HepG2 (cell line): ENCODE data around the gene SPSB1. TPM values are rescaled to one million over a fixed set of nuclear protein-coding genes. Genes with fewer than 3 reads are reported as not detected.

Experiments used
- ATAC-seq: fragments of 200-7000 bp; cut with Tn5 transposase; 3 replicates; pipeline ENCODE4 v1.9.1; 2020; ENCODE audit warnings: mild to moderate bottlenecking, moderate library complexity
- BruUV-seq: library from RNA; stranded (reverse); fragments of 400-500 nt; replicated peaks from 2 replicates; lab custom pipeline; 2021; lab: Mats Ljungman, UMichigan
- CTCF ChIA-PET: fragments of 300-600 bp; formaldehyde crosslinking; extraction: SDS; loops from one replicate; lab custom pipeline; 2021; ENCODE audit warnings: low total read pairs, inconsistent platforms, low intra/inter-chr PET ratio; lab: Yijun Ruan, JAX
- POLR2A ChIA-PET: fragments of 350-600 bp; sonication (Branson Sonifier 250); formaldehyde crosslinking; loops from one replicate; lab custom pipeline; 2020; ENCODE audit warnings: antibody characterized with exemption, inconsistent platforms; lab: Yijun Ruan, JAX
- DNase-seq: peaks from one replicate; pipeline ENCODE4 v3.0.0-alpha.2; 2015; ENCODE audit warnings: low spot score
- FAIRE-seq: peaks from 3 replicates; lab custom pipeline; 2011; peaks lifted over from hg19 to GRCh38; lab: Jason Lieb, UNC
- H2AFZ ChIP-seq: one replicate; pipeline ENCODE4 v1.6.1; 2011; ENCODE audit warnings: low read length, inconsistent platforms
- H3K27ac ChIP-seq: fragments of 300-600 bp; 3 replicates; pipeline ENCODE4 v1.8.0; 2011; ENCODE audit warnings: mixed run types, mild to moderate bottlenecking, mixed read lengths, low read length, inconsistent platforms; ENCODE audit not compliant: insufficient read depth; ENCODE audit errors: extremely low read length
- H3K27me3 ChIP-seq, 2 experiments: fragments of 200-600 bp in 1 of 2; 2 replicates in 1 of 2; 3 replicates in 1 of 2; pipeline versions ENCODE4 v1.6.0 to v1.8.0; 2011; ENCODE audit warnings: low read length in 2 of 2, mild to moderate bottlenecking in 2 of 2, moderate library complexity in 2 of 2, inconsistent platforms in 1 of 2; ENCODE audit not compliant: insufficient read depth in 2 of 2, control insufficient read depth in 1 of 2
- H3K36me3 ChIP-seq, 2 experiments: fragments of 200-600 bp in 1 of 2; replicated peaks in 1 of 2; 2 replicates in 1 of 2; 3 replicates in 1 of 2; pipeline versions ENCODE4 v1.5.1 to v1.8.0; 2011; ENCODE audit warnings: low read length in 2 of 2, inconsistent platforms in 1 of 2; ENCODE audit not compliant: insufficient read depth in 2 of 2, control insufficient read depth in 1 of 2
- H3K4me1 ChIP-seq: 2 replicates; pipeline ENCODE4 v1.5.1; 2012; ENCODE audit warnings: low read length, inconsistent platforms; ENCODE audit not compliant: insufficient read depth
- H3K4me2 ChIP-seq: 2 replicates; pipeline ENCODE4 v1.6.0; 2011; ENCODE audit warnings: low read depth, low read length, inconsistent platforms
- H3K4me3 ChIP-seq, 3 experiments: fragments of 200-600 bp in 1 of 3; sonication (generic), shearing (Covaris generic) in 1 of 3; replicated peaks in 1 of 3; 2 replicates each; pipeline ENCODE4 v1.5.1; 2011 to 2016; ENCODE audit warnings: low read length in 3 of 3, inconsistent platforms in 2 of 3, low read depth in 2 of 3, mild to moderate bottlenecking in 2 of 3, control low read depth in 1 of 3, mixed read lengths in 1 of 3; ENCODE audit not compliant: insufficient read depth in 1 of 3
- H3K79me2 ChIP-seq: one replicate; pipeline ENCODE4 v1.6.1; 2011; ENCODE audit warnings: low read length, inconsistent platforms; ENCODE audit not compliant: insufficient read depth
- H3K9ac ChIP-seq: 2 replicates; pipeline ENCODE4 v1.6.0; 2011; ENCODE audit warnings: mild to moderate bottlenecking, low read depth, low read length, inconsistent platforms; ENCODE audit not compliant: insufficient read depth
- H3K9me3 ChIP-seq: 2 replicates; pipeline ENCODE4 v1.5.1; 2012; ENCODE audit warnings: mild to moderate bottlenecking, low read length
- H4K20me1 ChIP-seq: 2 replicates; pipeline ENCODE4 v1.6.0; 2011; ENCODE audit warnings: inconsistent platforms, mild to moderate bottlenecking, low read length, moderate library complexity; ENCODE audit not compliant: insufficient read depth
- CBX5 ChIP-seq: sonication (generic); formaldehyde crosslinking; IDR thresholded peaks from 2 replicates; pipeline ENCODE4 v1.4.0; 2020; ENCODE audit warnings: missing genetic modification reagents, borderline replicate concordance
- GATAD2A ChIP-seq: IDR thresholded peaks from 2 replicates; pipeline ENCODE4 v1.6.1; 2016
- KDM1A ChIP-seq: IDR thresholded peaks from 2 replicates; pipeline ENCODE4 v1.6.1; 2016; ENCODE audit warnings: missing compliant biosample characterization
- KMT2B ChIP-seq: IDR thresholded peaks from 2 replicates; pipeline ENCODE4 v1.6.1; 2016; ENCODE audit warnings: missing genetic modification reagents, missing compliant biosample characterization
- NFIB ChIP-seq: sonication (generic); formaldehyde crosslinking; IDR thresholded peaks from 2 replicates; pipeline ENCODE4 v1.9.0; 2021; ENCODE audit warnings: missing genetic modification reagents, mild to moderate bottlenecking, borderline replicate concordance
- TBP ChIP-seq: sonication (generic); formaldehyde crosslinking; IDR thresholded peaks from 2 replicates; pipeline ENCODE4 v1.5.0; 2020; ENCODE audit warnings: missing genetic modification reagents
- ZBTB42 ChIP-seq: sonication (generic); formaldehyde crosslinking; IDR thresholded peaks from 2 replicates; pipeline ENCODE4 v1.5.0; 2020; ENCODE audit warnings: mild to moderate bottlenecking, missing genetic modification reagents
- ZNF660 ChIP-seq: sonication (generic); formaldehyde crosslinking; IDR thresholded peaks from 2 replicates; pipeline ENCODE4 v1.5.1; 2020; ENCODE audit warnings: mild to moderate bottlenecking, low read depth, missing genetic modification reagents, borderline replicate concordance
- ZNF674 ChIP-seq: sonication (generic); formaldehyde crosslinking; IDR thresholded peaks from 2 replicates; pipeline ENCODE4 v1.5.0; 2020; ENCODE audit warnings: low read depth, mild to moderate bottlenecking, missing genetic modification reagents
- ZNF768 ChIP-seq: sonication (generic); formaldehyde crosslinking; IDR thresholded peaks from 2 replicates; pipeline ENCODE4 v1.4.0; 2020; ENCODE audit warnings: missing genetic modification reagents
- ZNF841 ChIP-seq: sonication (generic); formaldehyde crosslinking; IDR thresholded peaks from 2 replicates; pipeline ENCODE4 v1.8.1; 2023; ENCODE audit warnings: missing genetic modification reagents, borderline replicate concordance
- WGBS: methylation state at CpG from one replicate; pipeline ENCODE4 v1.1.6; 2017; ENCODE audit warnings: low lambda C conversion rate; 5-methylcytosine and 5-hydroxymethylcytosine counted together
- in situ Hi-C: cut with HindIII; loops from 2 replicates; pipeline ENCODE4 v1.10.0; 2017; ENCODE audit warnings: low pct_unique_long_range_greater_than_20kb; ENCODE audit not compliant: extremely low pct_ligation_motif_present
- intact Hi-C: fragments of 100-400 bp; cut with micrococcal nuclease; formaldehyde crosslinking; loops from one replicate; pipeline ENCODE4 v1.10.0; 2022; ENCODE audit not compliant: unreplicated experiment
- polyA plus RNA-seq, 8 experiments: library from polyadenylated mRNA; depleted of rRNA in 3 of 8; stranded (reverse) in 7 of 8; unstranded in 1 of 8; fragments of >200 nt; fragmentation: Illumina TruSeq in 4 of 8; extraction: Trizol in 4 of 8; gene quantifications; 2 replicates each; pipeline versions ENCODE4 v1.2.1 to v1.2.3, GENCODE V29; 2011 to 2016; ENCODE audit warnings: low read depth in 4 of 8, missing spikeins in 1 of 8, mixed read lengths in 1 of 8; ENCODE audit not compliant: insufficient read depth in 1 of 8
- total RNA-seq, 5 experiments: library from RNA; depleted of rRNA; stranded (reverse); fragments of >200 nt; fragmentation: Illumina TruSeq; extraction: Trizol; gene quantifications; 2 replicates each; pipeline ENCODE4 v1.2.3, GENCODE V29; 2016; ENCODE audit warnings: low read depth in 1 of 5
- TF ChIP-seq, protein P1 (sequence below), 2 experiments: fragments of 450-650 bp in 1 of 2; sonication (generic) in 1 of 2; formaldehyde crosslinking; IDR thresholded peaks; 2 replicates each; pipeline versions ENCODE4 v1.5.0 to v1.8.0; 2020 to 2022; ENCODE audit warnings: mild to moderate bottlenecking in 1 of 2, missing genetic modification reagents in 1 of 2
- TF ChIP-seq, protein P2 (sequence below): sonication (generic); IDR thresholded peaks from 2 replicates; pipeline ENCODE4 v1.6.1; 2016; ENCODE audit warnings: low read depth, borderline replicate concordance
- TF ChIP-seq, protein P3 (sequence below): sonication (generic); formaldehyde crosslinking; IDR thresholded peaks from 2 replicates; pipeline ENCODE4 v1.5.0; 2020; ENCODE audit warnings: mild to moderate bottlenecking, missing genetic modification reagents, moderate library complexity
- TF ChIP-seq, protein P4 (sequence below): sonication (generic); formaldehyde crosslinking; IDR thresholded peaks from 2 replicates; pipeline ENCODE4 v1.4.0; 2020; ENCODE audit warnings: low read depth, missing genetic modification reagents

The SPSB1 gene
- total and polyA plus RNA-seq, 2 of the 13 experiments (the other 11 are each of a cell fraction or from before 2014, with no cell fraction given) = 5.0 to 8.0 TPM

DNA sequence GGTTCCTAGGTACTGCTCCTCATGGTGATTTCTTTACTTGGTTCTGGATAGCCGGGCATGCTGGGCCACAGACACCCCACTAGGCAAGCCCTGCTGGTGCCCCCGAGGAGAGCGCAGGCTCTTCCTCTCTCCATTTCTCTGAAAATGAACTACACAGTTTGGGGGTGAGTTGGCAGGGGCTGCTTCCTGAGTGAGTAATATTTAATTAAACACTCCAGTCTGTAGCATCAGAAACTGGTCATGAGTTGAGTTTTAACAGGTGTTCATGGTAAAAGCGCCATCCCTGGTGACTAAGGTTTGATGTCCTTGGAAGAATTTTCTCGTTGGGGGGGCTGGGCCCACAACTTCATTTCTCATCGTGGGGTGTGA lies 1.7 kb downstream of the SPSB1 start (continued):
- TF ChIP-seq, protein P1, sequence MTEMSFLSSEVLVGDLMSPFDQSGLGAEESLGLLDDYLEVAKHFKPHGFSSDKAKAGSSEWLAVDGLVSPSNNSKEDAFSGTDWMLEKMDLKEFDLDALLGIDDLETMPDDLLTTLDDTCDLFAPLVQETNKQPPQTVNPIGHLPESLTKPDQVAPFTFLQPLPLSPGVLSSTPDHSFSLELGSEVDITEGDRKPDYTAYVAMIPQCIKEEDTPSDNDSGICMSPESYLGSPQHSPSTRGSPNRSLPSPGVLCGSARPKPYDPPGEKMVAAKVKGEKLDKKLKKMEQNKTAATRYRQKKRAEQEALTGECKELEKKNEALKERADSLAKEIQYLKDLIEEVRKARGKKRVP (CRISPR knock-in tag; IDR thresholded peaks at IDR 0.05) = no peak
- TF ChIP-seq TBP (no peak), ZNF674 (CRISPR knock-in tag) (no peak)

DNA sequence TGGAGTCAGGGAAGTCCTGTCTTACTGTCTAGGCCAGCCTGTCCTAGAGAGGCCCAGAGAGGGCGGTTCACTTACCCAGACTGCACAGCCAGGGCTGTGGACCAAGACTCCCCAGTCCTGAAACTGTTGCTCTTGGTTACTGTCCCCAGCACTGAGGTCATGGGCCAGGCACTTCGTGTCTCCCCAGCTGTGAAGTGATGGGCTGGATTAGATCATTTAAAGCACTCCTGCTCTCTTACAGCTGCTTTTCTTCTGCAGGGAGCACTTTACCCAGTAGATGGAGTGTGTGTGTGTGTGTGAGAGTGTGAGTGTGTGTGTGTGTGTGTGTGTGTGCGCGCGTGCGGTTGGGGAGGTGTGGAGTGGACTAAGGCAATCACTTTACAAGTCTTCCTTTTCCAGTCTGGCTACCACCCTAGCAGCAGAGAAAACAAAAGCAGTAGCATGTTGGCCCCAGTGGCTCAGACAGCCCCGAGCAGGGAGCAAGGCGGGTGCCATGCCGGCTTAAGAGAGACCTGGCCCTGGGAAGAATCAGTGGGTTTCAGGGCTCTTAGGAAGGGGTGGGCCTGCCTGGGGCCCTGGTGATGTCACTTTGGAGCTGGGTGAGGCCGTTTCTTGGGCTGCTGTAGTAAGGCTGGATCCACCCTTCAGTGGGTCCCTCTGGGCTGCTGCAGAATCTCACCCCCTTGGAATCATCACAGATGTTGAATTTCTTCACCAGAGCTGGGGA lies 2.4 kb downstream of the SPSB1 start:
- ChIA-PET POLR2A (interaction anchor here (1.1 kb wide), 1 partner anchor 144 kb away, joined by 3 read pairs; no protein-coding TSS in a partner anchor), CTCF (no interaction called here)
- Histone ChIP-seq H4K20me1 (peaks cover 4% of the 10 kb centered on the region; the same call in 1 of the 2 replicates), H3K79me2 (peaks cover 28% of the 10 kb centered on the region), H3K4me2 (peak overlapping the region; percentile 93), H3K27me3 (no peaks in the 10 kb centered on the region), H3K27ac (no peak overlapping the region), H3K9me3 (no peaks in the 10 kb centered on the region), H3K9ac (0 out of 2 replicates have a peak overlapping the region, but pooled peaks have one; percentile 14), H3K4me3 (peak overlapping the region in 1 of 3 experiments; percentile 83; a peak in 2 of 6 replicates), H3K4me1 (peaks cover 69% of the 10 kb centered on the region), H3K36me3 (no peaks in the 10 kb centered on the region), H2AFZ (no peak overlapping the region)
- ATAC-seq (no peak), DNase-seq (no peak), FAIRE-seq (peak; percentile 15)
- WGBS = 68% methylated on average over 6 of the region's 10 CpGs
- no TSS peak for BruUV-seq
- in situ Hi-C loops = no loop called here
- intact Hi-C loops = no loop called here
- TF ChIP-seq, protein P2, sequence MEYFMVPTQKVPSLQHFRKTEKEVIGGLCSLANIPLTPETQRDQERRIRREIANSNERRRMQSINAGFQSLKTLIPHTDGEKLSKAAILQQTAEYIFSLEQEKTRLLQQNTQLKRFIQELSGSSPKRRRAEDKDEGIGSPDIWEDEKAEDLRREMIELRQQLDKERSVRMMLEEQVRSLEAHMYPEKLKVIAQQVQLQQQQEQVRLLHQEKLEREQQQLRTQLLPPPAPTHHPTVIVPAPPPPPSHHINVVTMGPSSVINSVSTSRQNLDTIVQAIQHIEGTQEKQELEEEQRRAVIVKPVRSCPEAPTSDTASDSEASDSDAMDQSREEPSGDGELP = 0 out of 2 replicates have a peak, but pooled peaks have one; percentile 5
- TF ChIP-seq ZNF768 (CRISPR knock-in tag) = peak; percentile 98
- TF ChIP-seq KDM1A (CRISPR knock-in tag) = peak; percentile 10; the same call in 1 of the 2 replicates
- TF ChIP-seq, protein P3, sequence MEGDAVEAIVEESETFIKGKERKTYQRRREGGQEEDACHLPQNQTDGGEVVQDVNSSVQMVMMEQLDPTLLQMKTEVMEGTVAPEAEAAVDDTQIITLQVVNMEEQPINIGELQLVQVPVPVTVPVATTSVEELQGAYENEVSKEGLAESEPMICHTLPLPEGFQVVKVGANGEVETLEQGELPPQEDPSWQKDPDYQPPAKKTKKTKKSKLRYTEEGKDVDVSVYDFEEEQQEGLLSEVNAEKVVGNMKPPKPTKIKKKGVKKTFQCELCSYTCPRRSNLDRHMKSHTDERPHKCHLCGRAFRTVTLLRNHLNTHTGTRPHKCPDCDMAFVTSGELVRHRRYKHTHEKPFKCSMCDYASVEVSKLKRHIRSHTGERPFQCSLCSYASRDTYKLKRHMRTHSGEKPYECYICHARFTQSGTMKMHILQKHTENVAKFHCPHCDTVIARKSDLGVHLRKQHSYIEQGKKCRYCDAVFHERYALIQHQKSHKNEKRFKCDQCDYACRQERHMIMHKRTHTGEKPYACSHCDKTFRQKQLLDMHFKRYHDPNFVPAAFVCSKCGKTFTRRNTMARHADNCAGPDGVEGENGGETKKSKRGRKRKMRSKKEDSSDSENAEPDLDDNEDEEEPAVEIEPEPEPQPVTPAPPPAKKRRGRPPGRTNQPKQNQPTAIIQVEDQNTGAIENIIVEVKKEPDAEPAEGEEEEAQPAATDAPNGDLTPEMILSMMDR (CRISPR knock-in tag) = peak; percentile 47
- TF ChIP-seq GATAD2A (CRISPR knock-in tag) = no peak
- no peak for TF ChIP-seq KMT2B (CRISPR knock-in tag)
- TF ChIP-seq ZNF660 (CRISPR knock-in tag) = no peak
- no peak for TF ChIP-seq CBX5 (CRISPR knock-in tag)
- no peak for TF ChIP-seq ZBTB42
- TF ChIP-seq ZNF841 (CRISPR knock-in tag) = no peak
- no peak for TF ChIP-seq NFIB (CRISPR knock-in tag)
- TF ChIP-seq, protein P4, sequence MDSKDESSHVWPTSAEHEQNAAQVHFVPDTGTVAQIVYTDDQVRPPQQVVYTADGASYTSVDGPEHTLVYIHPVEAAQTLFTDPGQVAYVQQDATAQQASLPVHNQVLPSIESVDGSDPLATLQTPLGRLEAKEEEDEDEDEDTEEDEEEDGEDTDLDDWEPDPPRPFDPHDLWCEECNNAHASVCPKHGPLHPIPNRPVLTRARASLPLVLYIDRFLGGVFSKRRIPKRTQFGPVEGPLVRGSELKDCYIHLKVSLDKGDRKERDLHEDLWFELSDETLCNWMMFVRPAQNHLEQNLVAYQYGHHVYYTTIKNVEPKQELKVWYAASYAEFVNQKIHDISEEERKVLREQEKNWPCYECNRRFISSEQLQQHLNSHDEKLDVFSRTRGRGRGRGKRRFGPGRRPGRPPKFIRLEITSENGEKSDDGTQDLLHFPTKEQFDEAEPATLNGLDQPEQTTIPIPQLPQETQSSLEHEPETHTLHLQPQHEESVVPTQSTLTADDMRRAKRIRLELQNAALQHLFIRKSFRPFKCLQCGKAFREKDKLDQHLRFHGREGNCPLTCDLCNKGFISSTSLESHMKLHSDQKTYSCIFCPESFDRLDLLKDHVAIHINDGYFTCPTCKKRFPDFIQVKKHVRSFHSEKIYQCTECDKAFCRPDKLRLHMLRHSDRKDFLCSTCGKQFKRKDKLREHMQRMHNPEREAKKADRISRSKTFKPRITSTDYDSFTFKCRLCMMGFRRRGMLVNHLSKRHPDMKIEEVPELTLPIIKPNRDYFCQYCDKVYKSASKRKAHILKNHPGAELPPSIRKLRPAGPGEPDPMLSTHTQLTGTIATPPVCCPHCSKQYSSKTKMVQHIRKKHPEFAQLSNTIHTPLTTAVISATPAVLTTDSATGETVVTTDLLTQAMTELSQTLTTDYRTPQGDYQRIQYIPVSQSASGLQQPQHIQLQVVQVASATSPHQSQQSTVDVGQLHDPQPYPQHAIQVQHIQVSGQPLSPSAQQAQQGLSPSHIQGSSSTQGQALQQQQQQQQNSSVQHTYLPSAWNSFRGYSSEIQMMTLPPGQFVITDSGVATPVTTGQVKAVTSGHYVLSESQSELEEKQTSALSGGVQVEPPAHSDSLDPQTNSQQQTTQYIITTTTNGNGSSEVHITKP (CRISPR knock-in tag) = no peak
